Neural crest cell (in vitro differentiated cells): ENCODE data around the gene ZNF611. TPM values are rescaled to one million over a fixed set of nuclear protein-coding genes. Genes with fewer than 3 reads are reported as not detected.
"Not testable (repeated sequence)": the region's sequence is repeated elsewhere in the genome, so short reads cannot be mapped to it uniquely, and the experiment has no call there.

Source experiments
- DNase-seq: peaks from one replicate; pipeline ENCODE4 v3.0.0; 2021; ENCODE audit warnings: low read depth, mixed read lengths, low spot score
- H3K27ac Mint-ChIP-seq: one replicate; pipeline ENCODE4 v1.8.0; 2021; ENCODE audit warnings: mild to moderate bottlenecking, mixed read lengths; ENCODE audit not compliant: unreplicated experiment
- H3K27me3 Mint-ChIP-seq: 2 replicates; pipeline ENCODE4 v1.8.0; 2021; ENCODE audit warnings: low read depth, mild to moderate bottlenecking, mixed read lengths
- H3K36me3 Mint-ChIP-seq: 2 replicates; pipeline ENCODE4 v1.8.0; 2021; ENCODE audit warnings: low read depth, mild to moderate bottlenecking, mixed read lengths
- H3K4me1 Mint-ChIP-seq: 2 replicates; pipeline ENCODE4 v1.8.0; 2021; ENCODE audit warnings: mixed read lengths
- H3K4me3 Mint-ChIP-seq: one replicate; pipeline ENCODE4 v1.8.0; 2021; ENCODE audit warnings: mild to moderate bottlenecking, mixed read lengths
- H3K9me3 Mint-ChIP-seq: 2 replicates; pipeline ENCODE4 v1.8.0; 2021; ENCODE audit warnings: mixed read lengths
- total RNA-seq: library from RNA; stranded (reverse); gene quantifications from 2 replicates; pipeline ENCODE4 v1.2.1, GENCODE V29; 2021
- TF ChIP-seq, protein P1 (sequence below): fragments of 200-600 bp; sonication (generic); conservative IDR thresholded peaks from 2 replicates; pipeline ENCODE4 v1.5.0; 2021; ENCODE audit warnings: antibody characterized with exemption, mild to moderate bottlenecking

Gene ZNF611
- total RNA-seq, 1 donor from 2014 or later, result 25.7 TPM

DNA sequence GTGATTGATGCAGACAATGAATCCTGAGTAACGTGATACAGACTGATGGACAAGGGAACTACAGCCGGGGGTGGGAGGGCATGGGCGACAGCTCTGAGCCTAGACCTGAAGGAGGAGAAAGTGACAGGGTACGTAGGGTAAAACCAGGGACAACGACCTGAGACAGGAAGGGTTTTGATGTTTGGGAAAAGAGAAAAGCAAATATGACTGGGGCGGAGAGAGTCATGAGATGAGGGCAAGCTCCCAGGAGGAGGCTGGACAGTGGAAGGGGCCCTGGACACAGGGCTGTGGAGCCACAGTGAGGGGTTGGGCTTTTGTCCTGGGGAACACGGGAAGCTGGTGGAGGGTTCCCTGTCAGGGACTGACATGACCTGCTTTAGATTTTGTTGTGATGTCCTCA, 34.2 kb downstream of the ZNF611 start:
- H3K27ac Mint-ChIP-seq, result no peak overlapping the region
- H3K9me3 Mint-ChIP-seq, result peaks cover 16% of the 10 kb centered on the region
- H3K36me3 Mint-ChIP-seq, result peaks cover 32% of the 10 kb centered on the region
- DNase-seq, result no peak
- peaks cover 4% of the 10 kb centered on the region for H3K4me1 Mint-ChIP-seq
- TF ChIP-seq, protein P1, sequence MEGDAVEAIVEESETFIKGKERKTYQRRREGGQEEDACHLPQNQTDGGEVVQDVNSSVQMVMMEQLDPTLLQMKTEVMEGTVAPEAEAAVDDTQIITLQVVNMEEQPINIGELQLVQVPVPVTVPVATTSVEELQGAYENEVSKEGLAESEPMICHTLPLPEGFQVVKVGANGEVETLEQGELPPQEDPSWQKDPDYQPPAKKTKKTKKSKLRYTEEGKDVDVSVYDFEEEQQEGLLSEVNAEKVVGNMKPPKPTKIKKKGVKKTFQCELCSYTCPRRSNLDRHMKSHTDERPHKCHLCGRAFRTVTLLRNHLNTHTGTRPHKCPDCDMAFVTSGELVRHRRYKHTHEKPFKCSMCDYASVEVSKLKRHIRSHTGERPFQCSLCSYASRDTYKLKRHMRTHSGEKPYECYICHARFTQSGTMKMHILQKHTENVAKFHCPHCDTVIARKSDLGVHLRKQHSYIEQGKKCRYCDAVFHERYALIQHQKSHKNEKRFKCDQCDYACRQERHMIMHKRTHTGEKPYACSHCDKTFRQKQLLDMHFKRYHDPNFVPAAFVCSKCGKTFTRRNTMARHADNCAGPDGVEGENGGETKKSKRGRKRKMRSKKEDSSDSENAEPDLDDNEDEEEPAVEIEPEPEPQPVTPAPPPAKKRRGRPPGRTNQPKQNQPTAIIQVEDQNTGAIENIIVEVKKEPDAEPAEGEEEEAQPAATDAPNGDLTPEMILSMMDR, result no peak
- no peak overlapping the region for H3K4me3 Mint-ChIP-seq
- H3K27me3 Mint-ChIP-seq, result no peaks in the 10 kb centered on the region

DNA sequence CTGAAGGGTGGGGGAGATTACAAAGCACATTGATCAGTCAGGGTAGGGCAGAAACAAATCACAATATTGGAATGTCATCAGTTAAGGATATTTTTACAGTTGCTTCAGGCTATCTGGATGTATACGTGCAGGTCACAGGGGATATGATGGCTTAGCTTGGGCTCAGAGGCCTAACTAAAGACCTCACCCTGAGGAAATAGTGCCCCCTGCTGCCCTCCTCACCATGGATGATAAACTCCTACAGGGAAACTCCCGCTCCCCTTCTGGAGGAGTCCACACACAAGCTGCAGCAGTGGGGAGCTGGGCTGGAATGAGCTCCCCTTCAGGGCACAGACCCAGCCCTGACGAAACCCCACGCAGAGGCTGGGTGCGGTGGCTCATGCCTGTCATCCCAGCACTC, 35.3 kb downstream of the ZNF611 start:
- H3K27me3 Mint-ChIP-seq, H3K27ac Mint-ChIP-seq, H3K9me3 Mint-ChIP-seq, H3K4me3 Mint-ChIP-seq, DNase-seq, H3K4me1 Mint-ChIP-seq: not testable (repeated sequence)
- H3K36me3 Mint-ChIP-seq, result peaks cover 21% of the 10 kb centered on the region
- TF ChIP-seq, protein P1, result peak; percentile 48

DNA sequence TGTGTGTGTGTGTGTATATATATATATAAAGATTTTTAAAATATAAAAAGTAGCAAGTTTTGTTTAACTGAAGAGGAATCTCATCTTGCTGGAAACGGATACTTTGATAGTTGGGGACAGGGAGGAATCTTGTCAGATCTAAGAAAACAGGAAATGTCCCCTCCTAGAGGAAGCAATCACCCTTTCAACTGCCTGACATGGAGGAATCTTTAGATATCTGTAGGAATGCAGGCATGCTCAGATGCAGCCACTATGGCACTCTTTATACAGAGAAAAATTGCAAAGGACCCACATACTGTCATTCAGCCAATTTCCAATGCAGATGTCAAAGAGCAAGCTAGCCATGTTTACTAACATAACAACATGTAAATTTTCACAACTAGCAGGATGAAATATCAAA, 38.8 kb downstream of the ZNF611 start:
- TF ChIP-seq, protein P1, result no peak
- Mint-ChIP-seq H3K4me1 (peaks cover 11% of the 10 kb centered on the region), H3K27me3 (no peaks in the 10 kb centered on the region), H3K27ac (no peak overlapping the region), H3K9me3 (peaks cover 4% of the 10 kb centered on the region), H3K4me3 (no peak overlapping the region), H3K36me3 (peaks cover 12% of the 10 kb centered on the region)
- DNase-seq, result no peak

DNA sequence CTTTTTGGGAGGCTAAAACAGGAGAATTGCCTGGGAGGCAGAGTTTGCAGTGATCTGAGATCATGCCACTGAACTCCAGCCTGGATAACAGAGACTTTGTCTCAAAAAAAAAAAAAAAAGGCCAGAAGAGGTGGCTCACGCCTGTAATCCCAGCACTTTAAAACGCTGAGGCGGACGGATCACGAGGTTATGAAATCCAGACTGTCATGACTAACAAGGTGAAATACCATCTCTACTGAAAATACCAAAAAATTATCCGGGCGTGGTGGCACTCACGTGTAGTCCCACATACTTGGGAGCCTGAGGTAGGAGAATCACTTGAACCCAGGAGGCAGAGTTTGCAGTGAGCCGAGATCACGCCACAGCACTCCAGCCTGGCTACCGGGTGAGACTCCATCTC, 39.9 kb downstream of the ZNF611 start:
- no peak overlapping the region for H3K4me3 Mint-ChIP-seq

DNA sequence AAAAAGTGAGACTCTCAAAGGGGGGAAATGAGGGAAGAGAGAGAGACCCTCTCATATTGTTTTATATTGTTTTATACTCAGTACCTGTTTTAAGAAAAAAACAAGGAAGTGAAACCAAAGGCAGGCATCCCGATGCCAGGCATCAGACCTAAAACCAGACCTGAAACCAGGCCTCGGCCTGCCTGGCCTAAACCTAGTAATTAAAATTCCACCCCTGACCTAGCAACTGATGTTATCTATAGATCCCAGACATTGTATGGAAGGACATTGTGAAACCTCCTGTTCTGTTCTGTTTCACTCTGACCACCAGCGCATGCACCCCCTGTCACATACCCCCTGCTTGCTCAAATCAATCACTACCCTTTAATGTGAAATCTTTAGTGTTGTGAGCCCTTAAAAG, 40.6 kb downstream of the ZNF611 start:
- not testable (repeated sequence) for H3K27me3 Mint-ChIP-seq, H3K27ac Mint-ChIP-seq, H3K36me3 Mint-ChIP-seq, DNase-seq, H3K4me3 Mint-ChIP-seq, H3K9me3 Mint-ChIP-seq
- peaks cover 25% of the 10 kb centered on the region for H3K4me1 Mint-ChIP-seq

More for the DNA sequence above, 39.9 kb downstream of the ZNF611 start:
- Mint-ChIP-seq H3K36me3 (peaks cover 7% of the 10 kb centered on the region), H3K9me3 (peaks cover 4% of the 10 kb centered on the region), H3K27me3 (no peaks in the 10 kb centered on the region), H3K4me1 (peaks cover 20% of the 10 kb centered on the region), H3K27ac (no peak overlapping the region)
- no peak for DNase-seq
- TF ChIP-seq, protein P1, result no peak

DNA sequence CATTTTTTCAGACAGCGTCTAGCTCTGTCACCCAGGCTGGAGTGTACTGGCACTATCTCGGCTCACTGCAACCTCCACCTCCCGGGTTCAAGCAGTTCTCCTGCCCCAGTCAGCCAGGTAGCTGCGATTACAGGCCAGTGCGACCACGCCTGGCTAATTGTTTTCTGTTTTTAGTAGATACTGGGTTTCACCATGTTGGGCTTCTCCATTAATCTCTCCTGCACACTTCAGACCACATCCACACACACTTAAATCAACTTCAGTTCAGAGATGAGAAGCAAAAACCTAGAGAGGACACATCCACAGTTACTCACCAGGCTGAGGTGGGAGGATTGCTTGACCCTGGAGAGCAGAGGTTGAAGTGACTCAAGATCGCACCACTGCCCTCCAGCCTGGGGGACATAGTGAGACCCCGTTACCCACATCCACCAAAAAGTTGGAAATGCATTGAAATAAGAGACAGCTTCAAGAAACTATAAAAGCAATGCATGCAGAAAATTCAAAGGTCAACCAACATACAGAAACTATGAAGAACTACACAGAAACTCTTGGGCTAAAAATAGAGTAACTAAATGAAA, 42.3 kb downstream of the ZNF611 start:
- Mint-ChIP-seq H3K27ac (no peak overlapping the region), H3K4me1 (peaks cover 37% of the 10 kb centered on the region), H3K9me3 (no peaks in the 10 kb centered on the region), H3K36me3 (peaks cover 2% of the 10 kb centered on the region), H3K27me3 (no peaks in the 10 kb centered on the region), H3K4me3 (peak overlapping the region; percentile 83)
- TF ChIP-seq, protein P1, result no peak
- DNase-seq, result no peak
